ENCODE measurements around the gene KIZ. TPM values are rescaled to one million over a fixed set of nuclear protein-coding genes. Genes with fewer than 3 reads are reported as not detected.

Gene KIZ
- total and polyA plus RNA-seq, 2 donors = 18.7 to 24.7 TPM

DNA sequence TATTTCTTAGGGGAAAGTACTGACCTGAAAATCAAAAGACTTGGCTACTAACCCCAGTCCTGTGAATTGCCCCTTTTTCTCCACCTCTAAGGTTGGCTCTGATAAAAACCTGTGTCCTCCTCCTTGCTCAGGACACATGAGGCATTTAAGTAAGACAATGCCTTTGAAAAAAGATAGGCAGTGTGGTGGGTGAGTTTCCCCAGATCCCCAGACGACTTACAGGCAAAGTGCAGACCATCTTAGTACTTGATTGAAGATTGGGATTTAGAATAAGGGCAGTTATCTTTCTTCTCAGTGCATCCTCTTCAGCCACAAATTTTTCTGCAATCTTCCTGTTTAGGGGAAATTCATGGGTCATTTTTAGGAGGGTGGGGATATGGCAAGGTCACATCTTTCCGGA lies 87.8 kb downstream of the KIZ start:
- H3K36me3 ChIP-seq (ENCODE audit: control insufficient read depth in 2 of 2, insufficient read depth in 2 of 2, low read length in 1 of 2) = no peaks in the 10 kb centered on the region
- no peak overlapping the region for H3K27ac ChIP-seq (ENCODE audit: low read depth in 1 of 2, low read length in 1 of 2)
- no peaks in the 10 kb centered on the region for H3K9me3 ChIP-seq (ENCODE audit: control insufficient read depth in 2 of 2, insufficient read depth in 1 of 2, low read length in 1 of 2)
- no peaks in the 10 kb centered on the region for H3K27me3 ChIP-seq (ENCODE audit: control insufficient read depth in 2 of 2, insufficient read depth in 1 of 2, low read length in 1 of 2)
- no peak for DNase-seq (ENCODE audit: low read depth in 6 of 9, low spot score in 9 of 9)
- no peaks in the 10 kb centered on the region for H3K4me1 ChIP-seq (ENCODE audit: control insufficient read depth in 2 of 2, insufficient read depth in 2 of 2, low read length in 2 of 2)
- 94% methylated on average over 2 of the region's 2 CpGs for WGBS
- H3K4me3 ChIP-seq (ENCODE audit: low read length in 2 of 2) = no peak overlapping the region

DNA sequence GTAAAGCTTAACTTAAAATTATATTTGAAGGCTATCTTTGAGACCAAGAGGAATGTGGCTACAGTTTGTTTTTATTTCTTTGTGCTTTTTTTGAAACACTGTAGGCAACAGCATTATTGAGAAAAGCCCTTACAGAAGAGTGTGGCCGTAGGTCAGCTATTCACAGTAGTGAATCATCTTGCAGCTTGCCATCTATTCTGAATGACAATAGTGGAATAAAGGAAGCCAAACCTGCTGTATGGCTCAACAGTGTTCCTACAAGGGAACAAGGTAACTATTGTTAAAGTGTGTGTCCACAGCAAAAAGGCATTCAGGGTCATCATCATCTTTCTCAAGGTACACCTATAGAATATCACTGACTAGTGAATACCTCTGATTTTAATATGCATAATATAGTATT lies 88.5 kb downstream of the KIZ start:
- H3K27me3 ChIP-seq (ENCODE audit: control insufficient read depth in 2 of 2, insufficient read depth in 1 of 2, low read length in 1 of 2) = no peaks in the 10 kb centered on the region
- H3K9me3 ChIP-seq (ENCODE audit: control insufficient read depth in 2 of 2, insufficient read depth in 1 of 2, low read length in 1 of 2) = no peaks in the 10 kb centered on the region
- H3K4me3 ChIP-seq (ENCODE audit: low read length in 2 of 2) = no peak overlapping the region
- H3K27ac ChIP-seq (ENCODE audit: low read depth in 1 of 2, low read length in 1 of 2) = no peak overlapping the region
- WGBS = 94% methylated on average over 1 of the region's 1 CpG
- H3K36me3 ChIP-seq (ENCODE audit: control insufficient read depth in 2 of 2, insufficient read depth in 2 of 2, low read length in 1 of 2) = no peaks in the 10 kb centered on the region
- DNase-seq (ENCODE audit: low read depth in 6 of 9, low spot score in 9 of 9) = no peak
- H3K4me1 ChIP-seq (ENCODE audit: control insufficient read depth in 2 of 2, insufficient read depth in 2 of 2, low read length in 2 of 2) = no peaks in the 10 kb centered on the region

DNA sequence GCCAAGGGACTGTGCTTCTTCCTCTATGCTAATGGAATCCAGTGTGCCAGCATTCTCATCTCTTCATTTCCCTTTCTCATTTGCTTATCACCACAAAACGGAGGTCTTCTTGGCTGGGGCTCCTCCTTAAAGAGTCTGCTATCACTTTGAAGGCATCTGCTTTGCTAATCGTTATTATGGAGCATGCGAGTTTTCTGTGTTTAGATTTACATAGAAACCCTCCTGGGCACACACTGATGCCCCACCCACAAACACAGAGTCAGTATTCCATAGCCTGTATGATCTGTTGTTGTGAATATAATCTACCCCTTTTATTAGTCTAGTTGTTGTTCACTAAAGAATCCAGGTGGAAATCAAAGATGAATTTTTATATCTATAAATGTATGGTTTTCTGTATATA lies 93.8 kb downstream of the KIZ start:
- Histone ChIP-seq H3K36me3 (ENCODE audit: control insufficient read depth in 2 of 2, insufficient read depth in 2 of 2, low read length in 1 of 2) (no peaks in the 10 kb centered on the region), H3K9me3 (ENCODE audit: control insufficient read depth in 2 of 2, insufficient read depth in 1 of 2, low read length in 1 of 2) (no peaks in the 10 kb centered on the region), H3K4me3 (ENCODE audit: low read length in 2 of 2) (no peak overlapping the region), H3K27ac (ENCODE audit: low read depth in 1 of 2, low read length in 1 of 2) (no peak overlapping the region), H3K27me3 (ENCODE audit: control insufficient read depth in 2 of 2, insufficient read depth in 1 of 2, low read length in 1 of 2) (no peaks in the 10 kb centered on the region), H3K4me1 (ENCODE audit: control insufficient read depth in 2 of 2, insufficient read depth in 2 of 2, low read length in 2 of 2) (no peaks in the 10 kb centered on the region)
- 97% methylated on average over 3 of the region's 3 CpGs for WGBS
- DNase-seq (ENCODE audit: low read depth in 6 of 9, low spot score in 9 of 9) = no peak

DNA sequence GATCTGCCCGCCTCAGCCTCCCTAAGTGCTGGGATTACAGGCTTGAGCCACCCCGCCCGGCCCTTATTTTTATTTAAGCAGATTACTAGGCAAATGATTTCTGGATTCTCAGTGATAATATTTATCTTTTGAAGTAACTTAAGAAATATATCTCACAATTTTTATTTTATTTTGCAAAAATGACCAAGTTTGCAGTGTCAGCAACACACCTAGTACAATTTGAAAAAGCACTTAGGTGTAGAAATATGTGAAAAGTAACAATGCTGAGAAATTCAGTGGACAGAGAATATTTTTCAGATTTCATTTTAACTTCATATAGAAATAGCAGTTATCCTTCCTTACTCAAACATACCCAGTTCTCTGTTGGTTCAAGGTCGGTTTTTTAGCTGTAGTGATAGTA lies 98.3 kb downstream of the KIZ start:
- no peak overlapping the region for H3K27ac ChIP-seq (ENCODE audit: low read depth in 1 of 2, low read length in 1 of 2)
- H3K4me1 ChIP-seq (ENCODE audit: control insufficient read depth in 2 of 2, insufficient read depth in 2 of 2, low read length in 2 of 2) = no peaks in the 10 kb centered on the region
- no peak overlapping the region for H3K4me3 ChIP-seq (ENCODE audit: low read length in 2 of 2)
- no peaks in the 10 kb centered on the region for H3K27me3 ChIP-seq (ENCODE audit: control insufficient read depth in 2 of 2, insufficient read depth in 1 of 2, low read length in 1 of 2)
- peaks cover 0 to 10% of the 10 kb centered on the region in 2 donors for H3K36me3 ChIP-seq (ENCODE audit: control insufficient read depth in 2 of 2, insufficient read depth in 2 of 2, low read length in 1 of 2)
- no peaks in the 10 kb centered on the region for H3K9me3 ChIP-seq (ENCODE audit: control insufficient read depth in 2 of 2, insufficient read depth in 1 of 2, low read length in 1 of 2)
- 89% methylated on average over 4 of the region's 4 CpGs for WGBS
- DNase-seq (ENCODE audit: low read depth in 6 of 9, low spot score in 9 of 9) = no peak

DNA sequence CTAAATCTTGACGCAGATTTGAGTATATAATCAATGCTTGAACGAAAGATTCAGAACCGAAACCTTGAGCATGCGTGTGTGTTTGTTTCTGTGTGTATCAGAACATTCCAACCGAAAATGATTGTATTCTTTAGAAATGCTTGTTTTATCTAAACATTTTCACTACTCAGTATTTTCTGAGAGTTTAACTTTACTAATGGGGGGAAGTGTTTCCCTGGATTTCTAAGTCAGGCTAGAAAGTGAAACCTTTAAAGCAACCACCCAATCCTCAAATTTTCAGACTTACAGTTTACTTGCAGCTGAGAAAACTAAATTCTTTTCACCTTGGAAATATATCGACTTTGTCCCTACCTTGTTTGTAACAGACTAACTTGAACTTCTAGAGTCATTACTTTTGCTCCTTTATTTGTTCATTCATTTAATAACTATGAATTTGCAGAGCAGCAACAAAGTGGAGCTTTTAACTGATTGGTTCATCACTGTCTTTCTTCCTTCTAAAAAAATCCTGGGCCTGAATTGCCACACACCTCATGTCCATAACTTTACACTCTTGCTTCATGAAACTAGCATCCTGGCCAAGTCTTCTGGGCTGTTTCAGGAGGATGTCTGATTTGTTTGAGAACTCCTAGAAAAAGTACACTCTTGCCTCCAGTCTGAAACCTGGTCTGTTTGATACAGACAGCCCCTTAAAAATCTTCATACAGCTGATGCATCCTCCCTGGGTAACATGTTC lies 99.5 kb downstream of the KIZ start:
- H3K36me3 ChIP-seq (ENCODE audit: control insufficient read depth in 2 of 2, insufficient read depth in 2 of 2, low read length in 1 of 2) = peaks cover under 1 to 10% of the 10 kb centered on the region in 2 donors
- H3K4me3 ChIP-seq (ENCODE audit: low read length in 2 of 2) = no peak overlapping the region
- 97% methylated on average over 6 of the region's 6 CpGs for WGBS
- no peaks in the 10 kb centered on the region for H3K4me1 ChIP-seq (ENCODE audit: control insufficient read depth in 2 of 2, insufficient read depth in 2 of 2, low read length in 2 of 2)
- no peaks in the 10 kb centered on the region for H3K27me3 ChIP-seq (ENCODE audit: control insufficient read depth in 2 of 2, insufficient read depth in 1 of 2, low read length in 1 of 2)
- no peak for DNase-seq (ENCODE audit: low read depth in 6 of 9, low spot score in 9 of 9)
- H3K9me3 ChIP-seq (ENCODE audit: control insufficient read depth in 2 of 2, insufficient read depth in 1 of 2, low read length in 1 of 2) = no peaks in the 10 kb centered on the region
- no peak overlapping the region for H3K27ac ChIP-seq (ENCODE audit: low read depth in 1 of 2, low read length in 1 of 2)

DNA sequence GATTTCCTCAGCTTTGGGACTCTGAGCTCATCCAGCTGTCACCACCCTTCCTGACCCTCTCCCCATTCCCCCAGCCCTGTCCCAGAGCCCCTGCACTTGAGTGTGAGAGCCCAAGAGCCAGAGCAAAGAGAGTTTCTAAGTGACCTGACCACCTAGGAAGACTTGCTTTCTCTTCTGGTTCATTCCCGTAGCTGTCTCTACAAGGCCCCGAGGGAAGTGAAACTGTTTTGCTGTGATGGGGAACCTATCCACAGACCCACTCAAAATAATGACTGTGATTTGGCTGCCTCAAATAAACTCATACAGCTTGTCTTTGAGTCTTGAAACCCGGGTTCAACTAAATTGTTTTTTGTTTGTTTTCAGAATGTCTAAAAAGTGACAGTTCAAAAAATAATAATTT lies 102.6 kb downstream of the KIZ start:
- Histone ChIP-seq H3K27ac (ENCODE audit: low read depth in 1 of 2, low read length in 1 of 2) (no peak overlapping the region), H3K9me3 (ENCODE audit: control insufficient read depth in 2 of 2, insufficient read depth in 1 of 2, low read length in 1 of 2) (no peaks in the 10 kb centered on the region), H3K4me3 (ENCODE audit: low read length in 2 of 2) (no peak overlapping the region), H3K36me3 (ENCODE audit: control insufficient read depth in 2 of 2, insufficient read depth in 2 of 2, low read length in 1 of 2) (peaks cover 7 to 16% of the 10 kb centered on the region in 2 donors), H3K4me1 (ENCODE audit: control insufficient read depth in 2 of 2, insufficient read depth in 2 of 2, low read length in 2 of 2) (no peaks in the 10 kb centered on the region), H3K27me3 (ENCODE audit: control insufficient read depth in 2 of 2, insufficient read depth in 1 of 2, low read length in 1 of 2) (no peaks in the 10 kb centered on the region)
- peak in 1 of 9 donors; percentile 6 for DNase-seq (ENCODE audit: low read depth in 6 of 9, low spot score in 9 of 9)
- WGBS = 97% methylated on average over 3 of the region's 3 CpGs

DNA sequence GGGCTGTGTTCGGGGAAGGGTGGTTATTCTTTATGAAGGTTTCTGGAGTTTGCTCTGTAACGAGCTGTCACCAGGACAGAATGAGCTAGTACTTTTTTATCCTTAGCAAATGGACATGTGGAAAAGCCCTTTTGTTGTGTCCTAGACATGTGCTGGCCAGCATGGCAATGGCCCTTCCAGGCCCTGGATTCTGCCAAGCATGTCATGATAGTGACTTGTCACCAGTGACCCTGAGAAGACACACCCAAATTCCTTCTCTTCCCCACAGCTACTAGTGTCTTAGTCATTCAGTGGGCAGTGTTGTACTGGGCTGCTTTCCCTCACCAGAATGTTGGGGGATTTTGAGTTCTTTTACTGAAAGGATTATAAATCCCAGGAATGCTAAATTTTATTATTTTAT lies 103.3 kb downstream of the KIZ start:
- no peak for DNase-seq (ENCODE audit: low read depth in 6 of 9, low spot score in 9 of 9)
- no peaks in the 10 kb centered on the region for H3K27me3 ChIP-seq (ENCODE audit: control insufficient read depth in 2 of 2, insufficient read depth in 1 of 2, low read length in 1 of 2)
- H3K36me3 ChIP-seq (ENCODE audit: control insufficient read depth in 2 of 2, insufficient read depth in 2 of 2, low read length in 1 of 2) = peaks cover 7 to 16% of the 10 kb centered on the region in 2 donors
- H3K4me3 ChIP-seq (ENCODE audit: low read length in 2 of 2) = no peak overlapping the region
- H3K4me1 ChIP-seq (ENCODE audit: control insufficient read depth in 2 of 2, insufficient read depth in 2 of 2, low read length in 2 of 2) = no peaks in the 10 kb centered on the region
- no peaks in the 10 kb centered on the region for H3K9me3 ChIP-seq (ENCODE audit: control insufficient read depth in 2 of 2, insufficient read depth in 1 of 2, low read length in 1 of 2)
- H3K27ac ChIP-seq (ENCODE audit: low read depth in 1 of 2, low read length in 1 of 2) = no peak overlapping the region
- WGBS = 97% methylated on average over 2 of the region's 2 CpGs

DNA sequence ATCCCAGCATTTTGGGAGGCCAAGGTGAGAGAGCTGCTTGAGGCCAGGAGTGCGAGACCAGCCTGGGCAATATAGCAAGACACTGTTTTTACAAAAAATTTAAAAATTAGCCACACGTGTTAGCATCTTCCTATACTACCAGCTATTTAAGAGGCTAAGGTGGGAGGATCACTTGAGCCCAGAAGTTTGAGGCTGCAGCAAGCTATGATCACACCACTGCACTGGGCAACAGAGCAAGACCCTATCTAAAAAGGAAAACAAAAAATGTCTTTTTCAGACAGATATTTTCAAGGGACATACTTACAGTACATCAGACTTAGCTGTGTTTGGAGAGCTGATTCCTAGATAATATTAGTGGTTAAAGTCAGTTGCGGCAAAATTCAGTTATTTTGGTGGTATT lies 104.3 kb downstream of the KIZ start:
- 99% methylated on average over 3 of the region's 3 CpGs for WGBS
- no peaks in the 10 kb centered on the region for H3K27me3 ChIP-seq (ENCODE audit: control insufficient read depth in 2 of 2, insufficient read depth in 1 of 2, low read length in 1 of 2)
- no peak overlapping the region for H3K4me3 ChIP-seq (ENCODE audit: low read length in 2 of 2)
- peaks cover 7 to 16% of the 10 kb centered on the region in 2 donors for H3K36me3 ChIP-seq (ENCODE audit: control insufficient read depth in 2 of 2, insufficient read depth in 2 of 2, low read length in 1 of 2)
- H3K4me1 ChIP-seq (ENCODE audit: control insufficient read depth in 2 of 2, insufficient read depth in 2 of 2, low read length in 2 of 2) = no peaks in the 10 kb centered on the region
- H3K27ac ChIP-seq (ENCODE audit: low read depth in 1 of 2, low read length in 1 of 2) = no peak overlapping the region
- no peaks in the 10 kb centered on the region for H3K9me3 ChIP-seq (ENCODE audit: control insufficient read depth in 2 of 2, insufficient read depth in 1 of 2, low read length in 1 of 2)
- no peak for DNase-seq (ENCODE audit: low read depth in 6 of 9, low spot score in 9 of 9)

DNA sequence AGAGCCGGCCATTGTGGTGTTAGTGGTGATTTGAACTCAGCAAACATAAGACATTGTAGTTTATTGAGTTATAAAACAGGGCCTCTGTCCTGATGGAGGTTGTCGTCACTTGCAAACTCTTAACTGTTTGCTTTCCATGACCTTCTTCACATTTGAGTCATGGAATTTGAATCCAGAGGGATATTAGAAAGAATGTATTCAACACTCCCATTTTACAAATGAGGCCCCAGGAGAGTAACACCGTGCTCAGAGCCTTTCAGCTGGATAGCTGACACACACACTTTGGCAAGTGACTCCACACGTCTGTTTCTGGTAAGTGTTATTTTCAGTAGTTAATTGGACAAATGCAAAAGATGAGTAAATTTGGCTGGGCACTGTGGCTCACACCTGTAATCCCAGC lies 104.8 kb downstream of the KIZ start:
- Histone ChIP-seq H3K4me1 (ENCODE audit: control insufficient read depth in 2 of 2, insufficient read depth in 2 of 2, low read length in 2 of 2) (no peaks in the 10 kb centered on the region), H3K27me3 (ENCODE audit: control insufficient read depth in 2 of 2, insufficient read depth in 1 of 2, low read length in 1 of 2) (no peaks in the 10 kb centered on the region), H3K4me3 (ENCODE audit: low read length in 2 of 2) (no peak overlapping the region), H3K9me3 (ENCODE audit: control insufficient read depth in 2 of 2, insufficient read depth in 1 of 2, low read length in 1 of 2) (no peaks in the 10 kb centered on the region), H3K27ac (ENCODE audit: low read depth in 1 of 2, low read length in 1 of 2) (no peak overlapping the region), H3K36me3 (ENCODE audit: control insufficient read depth in 2 of 2, insufficient read depth in 2 of 2, low read length in 1 of 2) (peaks cover 7 to 16% of the 10 kb centered on the region in 2 donors)
- 96% methylated on average over 4 of the region's 4 CpGs for WGBS
- DNase-seq (ENCODE audit: low read depth in 6 of 9, low spot score in 9 of 9) = no peak
